Activated CD8-positive, alpha-beta memory T cell treated with anti-CD3 and anti-CD28 coated beads for 1 hour (primary cell): ENCODE results near the gene SDHA.
"Not testable (repeated sequence)": the region's sequence is repeated elsewhere in the genome, so short reads cannot be mapped to it uniquely, and the experiment has no call there.

Experiments
- DNase-seq, 2 donors: peaks; one replicate each; pipeline ENCODE4 v3.0.0-alpha.2; 2020; ENCODE audit warnings: low read depth in 1 of 2; ENCODE audit errors: extremely low read depth in 1 of 2

SDHA gene

GRCh38 chr5:251975-252374 is 33.9 kb downstream of the SDHA start:
- DNase-seq = not testable (repeated sequence)

GRCh38 chr5:252546-252945 is 34.4 kb downstream of the SDHA start:
- DNase-seq = no peak

GRCh38 chr5:254322-254721 is 36.2 kb downstream of the SDHA start:
- not testable (repeated sequence) for DNase-seq

- not testable (repeated sequence) for DNase-seq
These were observed 37.0 kb downstream of the SDHA start for GRCh38 chr5:255116-255515.

- DNase-seq = not testable (repeated sequence)
These were observed 38.2 kb downstream of the SDHA start for GRCh38 chr5:256347-256746.

- DNase-seq = no peak
These were observed 39.0 kb downstream of the SDHA start for GRCh38 chr5:257148-257547.

- not testable (repeated sequence) for DNase-seq
These were observed 45.3 kb downstream of the SDHA start for GRCh38 chr5:263275-263974.

- DNase-seq = no peak
These were observed 46.2 kb downstream of the SDHA start for GRCh38 chr5:264338-264737.

GRCh38 chr5:266311-267026 is 48.3 kb downstream of the SDHA start:
- DNase-seq = not testable (repeated sequence)

- no peak for DNase-seq
These were observed 49.6 kb downstream of the SDHA start for GRCh38 chr5:267716-268115.

- no peak for DNase-seq
These were observed 52.2 kb downstream of the SDHA start for GRCh38 chr5:270340-270739.

- not testable (repeated sequence) for DNase-seq
These were observed 53.7 kb downstream of the SDHA start for GRCh38 chr5:271828-272167.

- not testable (repeated sequence) for DNase-seq
These were observed 55.0 kb downstream of the SDHA start for GRCh38 chr5:273091-273490.

GRCh38 chr5:273491-273890 is 55.4 kb downstream of the SDHA start:
- DNase-seq = not testable (repeated sequence)

- not testable (repeated sequence) for DNase-seq
These were observed 56.2 kb downstream of the SDHA start for GRCh38 chr5:274346-274745.

- DNase-seq = no peak
These were observed 60.5 kb downstream of the SDHA start for GRCh38 chr5:278646-279045.

- not testable (repeated sequence) for DNase-seq
These were observed 61.0 kb downstream of the SDHA start for GRCh38 chr5:279051-279665.

GRCh38 chr5:285991-286557 is 68.0 kb downstream of the SDHA start:
- DNase-seq = no peak

- DNase-seq = not testable (repeated sequence)
These were observed 72.1 kb downstream of the SDHA start for GRCh38 chr5:290200-290599.

- not testable (repeated sequence) for DNase-seq
These were observed 73.2 kb downstream of the SDHA start for GRCh38 chr5:291345-291744.

- not testable (repeated sequence) for DNase-seq
These were observed 76.7 kb downstream of the SDHA start for GRCh38 chr5:294788-295187.

- DNase-seq = not testable (repeated sequence)
These were observed 78.1 kb downstream of the SDHA start for GRCh38 chr5:296207-296606.
